ENCODE results near the gene SH2D4B.

Gene SH2D4B

GRCh38 chr10:80664071-80664680, 126.5 kb downstream of the SH2D4B start:
- peak; percentile 90 for DNase-seq
- Histone ChIP-seq H3K27me3 (ENCODE audit: insufficient read depth, low read depth, severe bottlenecking) (no peaks in the 10 kb centered on the region), H3K27ac (no peak overlapping the region), H3K9me3 (ENCODE audit: severe bottlenecking) (no peaks in the 10 kb centered on the region), H3K36me3 (no peaks in the 10 kb centered on the region), H3K4me3 (ENCODE audit: low read depth, low read length) (no peak overlapping the region)
- peak; percentile 98 for TF ChIP-seq CTCF (IDR thresholded peaks at IDR 0.05; ENCODE audit: low read depth, low read length)

GRCh38 chr10:80669485-80669884, 131.8 kb downstream of the SH2D4B start:
- no peak for DNase-seq
- Histone ChIP-seq H3K4me3 (ENCODE audit: low read depth, low read length) (no peak overlapping the region), H3K27ac (no peak overlapping the region), H3K9me3 (ENCODE audit: severe bottlenecking) (no peaks in the 10 kb centered on the region), H3K36me3 (no peaks in the 10 kb centered on the region), H3K27me3 (ENCODE audit: insufficient read depth, low read depth, severe bottlenecking) (no peaks in the 10 kb centered on the region)
- TF ChIP-seq CTCF (IDR thresholded peaks at IDR 0.05; ENCODE audit: low read depth, low read length), result no peak

- Histone ChIP-seq H3K27me3 (ENCODE audit: insufficient read depth, low read depth, severe bottlenecking) (no peaks in the 10 kb centered on the region), H3K27ac (no peak overlapping the region), H3K9me3 (ENCODE audit: severe bottlenecking) (no peaks in the 10 kb centered on the region), H3K36me3 (no peaks in the 10 kb centered on the region), H3K4me3 (ENCODE audit: low read depth, low read length) (no peak overlapping the region)
- no peak for TF ChIP-seq CTCF (IDR thresholded peaks at IDR 0.05; ENCODE audit: low read depth, low read length)
- DNase-seq, result peak; percentile 55
Measured at GRCh38 chr10:80670774-80671173, 133.1 kb downstream of the SH2D4B start.

GRCh38 chr10:80671847-80672246, 134.1 kb downstream of the SH2D4B start:
- DNase-seq, result no peak
- Histone ChIP-seq H3K27ac (no peak overlapping the region), H3K27me3 (ENCODE audit: insufficient read depth, low read depth, severe bottlenecking) (no peaks in the 10 kb centered on the region), H3K9me3 (ENCODE audit: severe bottlenecking) (no peaks in the 10 kb centered on the region), H3K36me3 (no peaks in the 10 kb centered on the region), H3K4me3 (ENCODE audit: low read depth, low read length) (no peak overlapping the region)
- no peak for TF ChIP-seq CTCF (IDR thresholded peaks at IDR 0.05; ENCODE audit: low read depth, low read length)

GRCh38 chr10:80672613-80673012, 134.9 kb downstream of the SH2D4B start:
- no peak for DNase-seq
- H3K27me3 ChIP-seq (ENCODE audit: insufficient read depth, low read depth, severe bottlenecking), result no peaks in the 10 kb centered on the region

More at GRCh38 chr10:80672613-80673012, 134.9 kb downstream of the SH2D4B start:
- Histone ChIP-seq H3K27ac (no peak overlapping the region), H3K36me3 (no peaks in the 10 kb centered on the region), H3K9me3 (ENCODE audit: severe bottlenecking) (no peaks in the 10 kb centered on the region), H3K4me3 (ENCODE audit: low read depth, low read length) (no peak overlapping the region)
- TF ChIP-seq CTCF (IDR thresholded peaks at IDR 0.05; ENCODE audit: low read depth, low read length), result no peak
